ENCODE results near the gene CDH4.

DNA sequence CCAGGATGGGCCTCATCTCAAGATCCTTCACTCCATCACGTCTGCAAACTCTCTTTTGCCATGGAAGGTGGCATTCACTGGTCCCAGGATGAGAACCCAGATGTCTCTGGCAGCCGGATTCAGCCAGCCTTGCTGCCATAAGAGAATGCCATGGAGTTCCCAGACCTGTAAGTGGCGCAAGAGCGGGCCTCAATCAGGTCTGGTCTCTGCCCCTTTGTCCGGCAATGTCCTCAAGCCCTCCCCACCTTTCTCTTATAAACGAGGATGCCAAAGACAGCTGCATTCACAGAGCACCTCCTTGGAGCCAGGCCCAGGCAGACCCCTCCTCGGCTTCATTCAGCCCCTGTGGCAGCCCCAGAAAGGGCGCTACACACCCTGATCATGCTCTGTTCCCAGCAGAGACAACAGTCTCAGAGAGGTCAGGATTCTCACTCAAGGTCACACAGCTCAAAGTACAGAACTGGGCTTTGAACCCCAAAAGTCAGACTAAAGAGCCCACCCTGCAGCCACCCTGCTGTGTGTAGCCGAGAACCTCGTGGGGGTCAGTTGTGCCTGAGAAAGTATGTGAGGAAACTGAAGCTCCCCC, 549.9 kb downstream of the CDH4 start:
- TF ChIP-seq, protein P1, sequence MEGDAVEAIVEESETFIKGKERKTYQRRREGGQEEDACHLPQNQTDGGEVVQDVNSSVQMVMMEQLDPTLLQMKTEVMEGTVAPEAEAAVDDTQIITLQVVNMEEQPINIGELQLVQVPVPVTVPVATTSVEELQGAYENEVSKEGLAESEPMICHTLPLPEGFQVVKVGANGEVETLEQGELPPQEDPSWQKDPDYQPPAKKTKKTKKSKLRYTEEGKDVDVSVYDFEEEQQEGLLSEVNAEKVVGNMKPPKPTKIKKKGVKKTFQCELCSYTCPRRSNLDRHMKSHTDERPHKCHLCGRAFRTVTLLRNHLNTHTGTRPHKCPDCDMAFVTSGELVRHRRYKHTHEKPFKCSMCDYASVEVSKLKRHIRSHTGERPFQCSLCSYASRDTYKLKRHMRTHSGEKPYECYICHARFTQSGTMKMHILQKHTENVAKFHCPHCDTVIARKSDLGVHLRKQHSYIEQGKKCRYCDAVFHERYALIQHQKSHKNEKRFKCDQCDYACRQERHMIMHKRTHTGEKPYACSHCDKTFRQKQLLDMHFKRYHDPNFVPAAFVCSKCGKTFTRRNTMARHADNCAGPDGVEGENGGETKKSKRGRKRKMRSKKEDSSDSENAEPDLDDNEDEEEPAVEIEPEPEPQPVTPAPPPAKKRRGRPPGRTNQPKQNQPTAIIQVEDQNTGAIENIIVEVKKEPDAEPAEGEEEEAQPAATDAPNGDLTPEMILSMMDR (IDR thresholded peaks at IDR 0.05; ENCODE audit: insufficient read depth, low read length): no peak
- TF ChIP-seq POLR2AphosphoS5 (IDR thresholded peaks at IDR 0.05; ENCODE audit: low read depth): no peak
- TF ChIP-seq, protein P2, sequence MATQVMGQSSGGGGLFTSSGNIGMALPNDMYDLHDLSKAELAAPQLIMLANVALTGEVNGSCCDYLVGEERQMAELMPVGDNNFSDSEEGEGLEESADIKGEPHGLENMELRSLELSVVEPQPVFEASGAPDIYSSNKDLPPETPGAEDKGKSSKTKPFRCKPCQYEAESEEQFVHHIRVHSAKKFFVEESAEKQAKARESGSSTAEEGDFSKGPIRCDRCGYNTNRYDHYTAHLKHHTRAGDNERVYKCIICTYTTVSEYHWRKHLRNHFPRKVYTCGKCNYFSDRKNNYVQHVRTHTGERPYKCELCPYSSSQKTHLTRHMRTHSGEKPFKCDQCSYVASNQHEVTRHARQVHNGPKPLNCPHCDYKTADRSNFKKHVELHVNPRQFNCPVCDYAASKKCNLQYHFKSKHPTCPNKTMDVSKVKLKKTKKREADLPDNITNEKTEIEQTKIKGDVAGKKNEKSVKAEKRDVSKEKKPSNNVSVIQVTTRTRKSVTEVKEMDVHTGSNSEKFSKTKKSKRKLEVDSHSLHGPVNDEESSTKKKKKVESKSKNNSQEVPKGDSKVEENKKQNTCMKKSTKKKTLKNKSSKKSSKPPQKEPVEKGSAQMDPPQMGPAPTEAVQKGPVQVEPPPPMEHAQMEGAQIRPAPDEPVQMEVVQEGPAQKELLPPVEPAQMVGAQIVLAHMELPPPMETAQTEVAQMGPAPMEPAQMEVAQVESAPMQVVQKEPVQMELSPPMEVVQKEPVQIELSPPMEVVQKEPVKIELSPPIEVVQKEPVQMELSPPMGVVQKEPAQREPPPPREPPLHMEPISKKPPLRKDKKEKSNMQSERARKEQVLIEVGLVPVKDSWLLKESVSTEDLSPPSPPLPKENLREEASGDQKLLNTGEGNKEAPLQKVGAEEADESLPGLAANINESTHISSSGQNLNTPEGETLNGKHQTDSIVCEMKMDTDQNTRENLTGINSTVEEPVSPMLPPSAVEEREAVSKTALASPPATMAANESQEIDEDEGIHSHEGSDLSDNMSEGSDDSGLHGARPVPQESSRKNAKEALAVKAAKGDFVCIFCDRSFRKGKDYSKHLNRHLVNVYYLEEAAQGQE (IDR thresholded peaks at IDR 0.05; ENCODE audit: insufficient replicate concordance, low read depth): no peak
- TF ChIP-seq GABPA (IDR thresholded peaks at IDR 0.05; ENCODE audit: low read depth): no peak
- no peak for TF ChIP-seq SPI1 (IDR thresholded peaks at IDR 0.05; ENCODE audit: borderline replicate concordance, low read depth)
